ENCODE data around the gene EGR2.

Gene EGR2

DNA sequence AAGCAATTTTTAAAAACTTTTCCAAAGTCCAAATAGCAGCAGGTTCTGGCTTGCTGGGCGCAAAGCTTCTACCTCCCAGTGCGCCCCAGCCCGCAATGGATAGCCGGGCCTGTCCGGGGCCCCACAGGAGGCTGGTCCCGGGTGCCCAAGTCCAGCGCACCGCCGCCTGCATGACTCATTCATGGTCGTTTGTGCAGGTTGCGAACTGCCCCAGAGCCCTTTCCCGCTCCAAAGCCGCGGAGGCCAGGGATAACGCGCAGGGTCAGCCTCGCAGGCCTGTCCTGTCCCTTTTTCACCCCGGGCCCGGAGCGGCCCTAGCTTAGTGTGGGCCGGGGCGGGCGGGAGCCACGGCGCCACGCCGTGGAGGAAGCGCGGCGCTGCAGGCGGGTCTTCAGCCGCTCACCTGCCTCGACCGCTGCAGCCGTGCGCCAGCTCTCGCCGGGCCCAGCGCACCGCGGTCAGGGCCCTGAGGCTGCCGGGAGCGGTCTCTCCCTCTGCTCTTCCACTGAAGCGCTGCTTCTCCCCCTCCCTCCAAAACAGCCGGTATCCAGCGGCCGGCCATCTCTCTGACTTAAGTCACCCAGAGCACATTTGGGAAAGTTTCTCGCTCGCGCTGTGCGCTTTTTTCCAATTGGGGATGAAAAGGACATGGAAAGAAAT lies 1.7 kb upstream of the EGR2 start:
- peak; percentile 85 for DNase-seq

DNA sequence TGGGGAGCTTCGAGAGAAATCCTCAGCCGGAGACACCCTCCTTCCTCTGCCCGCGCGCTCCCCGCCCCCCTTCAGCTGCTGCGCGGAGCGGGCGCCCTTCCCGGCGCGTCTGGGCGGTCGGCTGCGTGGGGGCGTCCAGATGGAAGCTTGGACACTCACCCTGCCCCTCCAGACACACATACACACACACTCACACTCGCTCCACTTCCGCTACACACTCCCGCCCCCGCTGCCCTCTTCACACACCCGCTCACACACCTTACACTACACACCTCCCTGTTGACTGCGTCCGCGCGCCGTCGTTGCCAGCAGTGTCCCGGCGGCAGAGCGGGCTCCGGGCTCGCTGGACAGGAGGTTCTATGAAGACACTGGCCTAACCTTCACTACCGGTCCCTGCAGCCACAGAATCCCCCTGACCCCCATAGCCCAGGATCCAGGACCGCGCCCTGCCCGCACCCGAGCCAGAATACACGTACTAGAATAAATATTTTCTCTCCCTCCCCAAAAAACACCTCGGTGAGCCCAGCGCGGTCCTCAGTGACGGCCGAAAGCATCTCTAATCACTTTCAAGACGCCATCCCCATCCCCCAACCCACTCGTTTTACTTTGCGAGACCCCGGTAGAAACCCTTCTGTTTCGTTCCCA lies 1.1 kb upstream of the EGR2 start:
- DNase-seq = peak; percentile 74

DNA sequence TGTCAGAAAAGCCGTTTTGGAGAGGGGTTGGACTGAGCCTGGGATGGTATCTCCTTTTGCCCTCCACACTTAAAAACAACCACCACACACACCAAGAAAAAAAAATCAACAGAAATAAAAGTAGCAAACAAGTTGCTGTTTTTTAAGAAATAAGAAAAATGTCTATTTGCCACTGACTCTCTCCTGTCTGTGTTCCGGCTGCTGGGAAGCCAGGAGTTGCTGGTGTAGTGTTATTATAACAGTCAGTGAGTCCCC lies 163 bp downstream of the EGR2 start:
- DNase-seq = no peak

DNA sequence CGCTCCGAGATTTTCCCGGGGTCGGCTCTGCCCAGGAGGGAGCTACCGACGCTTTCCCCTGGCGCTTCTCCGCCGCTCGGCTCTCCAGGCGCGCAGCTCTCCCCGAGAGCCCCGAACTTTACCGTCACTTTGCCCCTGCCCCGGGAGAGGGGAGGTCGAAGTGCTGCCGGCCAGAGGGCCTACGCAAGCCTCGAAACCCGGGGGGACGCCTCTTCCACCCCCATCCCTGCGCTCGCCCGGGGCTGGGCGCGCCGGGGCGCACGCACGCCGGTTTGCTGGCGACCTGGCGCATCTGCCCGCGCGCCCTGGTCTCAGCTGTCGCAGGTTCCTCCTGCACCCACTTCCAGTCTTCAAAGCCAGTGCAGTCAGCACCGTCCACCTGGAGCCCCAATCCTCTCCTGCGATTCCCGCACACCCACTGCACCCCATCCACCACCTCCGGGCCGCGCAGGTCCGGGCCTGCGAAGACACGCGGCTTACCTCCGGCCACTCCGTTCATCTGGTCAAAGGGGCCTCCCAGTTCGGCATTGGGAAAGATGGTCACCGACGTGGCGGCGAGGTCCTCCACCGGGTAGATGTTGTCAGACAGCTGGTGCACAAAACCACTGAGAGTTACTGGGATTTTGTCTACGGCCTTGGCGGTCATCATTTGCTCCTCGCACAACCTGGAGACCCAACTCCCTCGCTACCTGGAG lies 638 bp downstream of the EGR2 start:
- DNase-seq = peak; percentile 32

DNA sequence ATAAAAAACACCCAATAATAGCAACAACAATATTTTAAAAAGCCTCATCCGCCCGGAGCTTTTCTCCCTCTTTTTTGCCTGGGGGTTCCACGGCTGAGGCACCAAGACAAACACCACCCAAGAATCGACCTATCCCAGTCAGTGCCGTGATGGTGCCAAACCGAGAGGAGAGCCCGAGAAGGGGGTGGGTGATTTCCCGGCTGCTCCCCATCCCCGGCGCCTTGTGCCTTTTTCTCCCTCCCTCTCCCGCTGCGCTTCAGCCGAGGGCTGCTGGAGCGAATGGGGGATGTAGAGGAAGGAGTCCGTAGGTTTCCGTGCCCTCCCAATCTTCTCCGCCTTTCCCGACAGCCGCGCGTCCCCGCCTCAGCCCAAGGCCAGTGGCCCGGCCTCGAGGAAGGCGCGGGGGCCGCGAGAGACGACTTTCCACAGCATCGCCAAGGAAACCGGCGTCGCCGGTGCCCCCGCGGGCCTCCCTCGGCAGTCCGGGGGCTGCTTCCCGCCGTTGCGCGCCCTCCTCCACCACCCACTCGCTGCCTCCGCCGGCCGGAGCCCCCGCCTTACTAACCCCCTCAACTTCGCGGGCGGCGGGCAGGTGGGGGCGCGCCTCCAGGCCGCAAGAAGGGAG lies 1.3 kb downstream of the EGR2 start:
- peak; percentile 38 for DNase-seq

DNA sequence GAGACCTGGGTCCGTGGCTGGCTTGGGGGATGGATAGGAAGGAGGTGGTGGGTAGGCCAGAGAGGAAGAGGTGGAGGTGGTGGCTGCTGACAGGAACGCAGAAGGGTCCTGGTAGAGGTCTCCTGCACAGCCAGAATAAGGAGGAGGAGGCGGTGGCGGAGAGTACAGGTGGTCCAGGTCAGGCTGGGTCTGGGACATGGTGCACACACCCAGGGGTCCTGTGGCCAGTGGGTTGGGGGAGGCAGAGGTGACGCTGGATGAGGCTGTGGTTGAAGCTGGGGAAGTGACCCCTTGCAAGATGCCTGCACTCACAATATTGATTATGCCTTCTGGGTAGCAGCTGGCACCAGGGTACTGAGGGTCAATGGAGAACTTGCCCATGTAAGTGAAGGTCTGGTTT lies 2.2 kb downstream of the EGR2 start:
- DNase-seq = no peak

DNA sequence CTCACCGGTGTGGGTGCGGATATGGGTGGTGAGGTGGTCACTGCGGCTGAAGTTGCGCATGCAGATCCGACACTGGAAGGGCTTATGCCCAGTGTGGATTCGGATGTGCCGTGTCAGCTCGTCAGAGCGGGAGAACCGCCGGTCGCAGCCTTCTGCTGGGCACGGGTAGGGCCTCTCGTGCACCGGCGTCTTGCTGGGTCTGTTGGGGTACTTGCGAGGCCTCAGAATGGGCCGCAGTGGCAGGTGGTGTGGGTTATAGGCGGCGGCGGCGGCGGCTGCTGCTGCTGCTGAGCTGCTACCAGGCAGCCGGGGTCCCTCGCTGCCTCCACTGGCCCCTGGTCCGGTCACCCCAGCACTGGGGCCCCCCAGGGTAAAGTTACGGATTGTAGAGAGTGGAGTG lies 2.7 kb downstream of the EGR2 start:
- no peak for DNase-seq

DNA sequence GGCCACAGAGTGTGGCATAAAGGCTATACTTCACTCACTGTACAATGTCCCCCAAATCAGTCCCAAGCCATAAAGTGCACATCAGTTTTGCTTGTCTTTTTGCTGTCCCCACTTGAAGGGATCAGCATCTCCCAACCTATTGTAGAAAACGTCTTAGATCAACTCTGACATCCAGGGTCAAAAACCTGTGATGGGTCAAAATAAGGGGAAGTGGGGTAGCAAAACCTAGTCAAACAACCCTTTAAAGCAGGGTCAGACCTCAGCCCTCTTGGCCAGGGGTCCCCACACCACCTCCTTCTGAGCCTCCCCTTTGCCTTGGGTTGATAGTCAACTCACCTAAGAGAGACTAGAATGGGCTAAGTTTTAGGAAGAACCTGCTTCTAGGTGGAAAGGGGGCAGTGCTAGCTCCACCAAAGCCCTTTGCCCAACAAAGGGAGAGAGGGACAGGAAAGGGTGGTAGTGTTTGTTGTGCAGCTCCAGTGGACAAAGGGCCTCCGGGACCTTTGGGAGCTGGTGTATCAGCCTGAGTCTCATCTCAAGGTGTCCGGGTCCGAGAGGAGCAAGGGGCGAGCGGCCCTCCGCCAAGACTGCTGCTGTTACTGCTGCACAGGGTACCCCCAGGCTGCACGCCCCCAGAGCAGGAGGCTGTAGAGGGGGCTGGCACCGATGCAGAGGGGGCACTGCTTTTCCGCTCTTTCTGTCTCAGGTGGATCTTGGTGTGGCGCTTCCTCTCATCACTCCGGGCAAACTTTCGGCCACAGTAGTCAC lies 3.3 kb downstream of the EGR2 start:
- no peak for DNase-seq

DNA sequence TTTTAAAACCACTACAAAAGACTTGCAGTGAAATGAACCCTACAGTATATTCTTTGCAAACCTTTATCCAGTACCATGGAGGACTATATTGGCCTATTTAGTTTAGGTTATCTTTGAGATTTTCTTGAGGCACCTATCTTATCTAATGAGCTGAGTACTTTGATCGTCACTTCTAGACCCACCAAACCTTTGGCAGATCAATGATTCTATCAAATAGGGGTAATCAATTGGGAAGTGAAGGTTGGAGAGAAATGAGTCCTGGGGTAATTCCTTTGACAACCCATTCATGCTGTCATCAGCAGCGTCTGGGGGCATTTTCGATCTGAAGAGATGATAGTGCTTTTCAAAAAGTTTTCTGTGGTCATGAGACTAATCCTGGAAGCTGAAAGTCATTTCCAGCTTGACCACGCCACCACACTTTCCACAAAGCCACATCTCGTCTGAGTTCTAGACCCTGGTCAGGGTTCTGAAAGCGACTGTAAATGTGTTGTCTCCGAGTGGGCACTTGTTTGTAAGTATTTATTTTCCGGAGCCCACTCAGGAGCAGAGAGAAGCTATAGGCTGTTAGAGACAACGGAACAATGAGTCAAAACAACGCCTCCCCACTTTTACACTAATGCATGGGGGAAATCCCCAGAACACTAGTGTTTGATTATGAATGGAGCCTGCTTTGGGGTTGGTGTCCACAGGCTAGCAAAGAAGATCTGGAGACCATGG lies 4.8 kb downstream of the EGR2 start:
- no peak for DNase-seq

DNA sequence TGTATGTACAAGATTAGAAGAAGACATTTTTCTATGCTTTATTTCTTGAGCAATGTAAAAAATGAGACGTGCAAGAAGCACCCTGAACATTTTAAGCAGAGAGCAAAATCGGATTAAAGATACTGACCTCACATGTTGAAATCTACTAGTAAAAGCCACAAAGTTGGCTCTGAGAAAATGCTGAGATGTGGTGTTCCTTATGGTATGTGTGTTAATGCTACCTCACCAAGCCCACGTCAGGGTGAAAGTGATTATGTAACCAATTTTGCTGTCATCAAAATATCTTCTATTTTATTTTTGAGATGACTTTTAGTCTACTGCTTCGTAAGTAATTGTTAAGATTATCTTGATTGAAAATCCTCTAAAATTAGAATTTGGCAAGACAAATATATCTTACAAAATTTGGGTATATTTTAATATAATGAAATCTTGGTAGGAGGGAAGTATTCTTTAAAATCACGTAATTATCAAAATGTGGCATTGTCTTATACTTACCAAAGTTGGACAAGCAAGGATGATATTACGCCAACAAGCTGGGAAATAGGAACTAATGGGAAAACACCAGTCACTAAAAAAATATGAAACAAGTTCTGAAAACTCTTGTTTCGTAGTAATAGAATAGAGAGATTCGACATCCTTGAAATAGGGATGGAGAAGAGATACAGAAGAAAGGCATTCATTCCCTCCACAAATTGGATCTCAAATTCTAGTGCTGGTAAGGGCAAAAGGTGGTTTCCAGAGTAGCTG lies 5.8 kb downstream of the EGR2 start:
- DNase-seq = no peak

DNA sequence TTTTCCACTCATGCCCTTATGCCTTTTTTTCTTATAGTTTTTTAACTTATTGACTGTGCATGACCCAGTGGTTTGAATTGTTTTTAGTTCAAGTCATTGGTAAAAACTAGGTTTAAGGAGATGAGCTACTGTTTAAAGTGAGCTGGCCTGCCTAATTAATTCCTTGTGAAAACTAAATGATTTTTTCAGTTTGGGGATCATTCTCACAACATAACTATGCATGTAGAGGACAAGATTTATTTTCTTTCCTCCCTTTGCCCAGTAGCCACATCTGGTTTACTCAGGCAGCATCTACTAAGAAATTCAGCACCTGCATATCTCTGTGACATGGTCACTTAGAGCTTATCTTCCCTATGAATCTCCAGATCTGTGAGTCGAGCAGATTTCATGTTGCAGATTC lies 9.9 kb downstream of the EGR2 start:
- no peak for DNase-seq

DNA sequence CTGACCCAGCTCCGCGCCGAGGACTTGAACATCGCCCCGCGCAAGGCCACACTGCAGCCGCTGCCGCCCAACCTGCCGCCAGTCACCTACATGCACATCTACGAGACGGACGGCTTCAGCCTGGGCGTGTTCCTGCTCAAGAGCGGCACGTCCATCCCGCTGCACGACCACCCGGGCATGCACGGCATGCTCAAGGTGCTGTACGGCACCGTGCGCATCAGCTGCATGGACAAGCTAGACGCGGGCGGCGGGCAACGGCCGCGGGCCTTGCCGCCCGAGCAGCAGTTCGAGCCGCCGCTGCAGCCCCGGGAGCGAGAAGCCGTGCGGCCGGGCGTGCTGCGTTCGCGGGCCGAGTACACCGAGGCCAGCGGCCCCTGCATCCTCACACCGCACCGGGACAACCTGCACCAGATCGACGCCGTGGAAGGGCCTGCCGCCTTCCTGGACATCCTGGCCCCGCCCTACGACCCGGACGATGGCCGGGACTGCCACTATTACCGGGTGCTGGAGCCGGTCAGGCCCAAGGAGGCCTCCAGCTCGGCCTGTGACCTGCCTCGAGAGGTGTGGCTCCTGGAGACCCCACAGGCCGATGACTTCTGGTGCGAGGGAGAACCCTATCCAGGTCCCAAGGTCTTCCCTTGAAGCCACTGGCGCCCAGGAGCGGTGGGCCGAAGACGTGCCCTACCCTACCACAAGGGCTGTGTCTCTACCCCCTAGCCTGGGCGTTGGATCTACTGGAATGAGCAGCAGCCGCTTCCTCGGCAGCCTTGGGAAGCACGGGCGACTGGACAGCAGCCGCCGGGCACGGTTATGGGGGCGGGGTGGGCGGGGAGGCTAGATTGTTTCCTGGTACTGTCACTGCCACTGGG lies 10.7 kb downstream of the EGR2 start:
- DNase-seq = peak; percentile 52

DNA sequence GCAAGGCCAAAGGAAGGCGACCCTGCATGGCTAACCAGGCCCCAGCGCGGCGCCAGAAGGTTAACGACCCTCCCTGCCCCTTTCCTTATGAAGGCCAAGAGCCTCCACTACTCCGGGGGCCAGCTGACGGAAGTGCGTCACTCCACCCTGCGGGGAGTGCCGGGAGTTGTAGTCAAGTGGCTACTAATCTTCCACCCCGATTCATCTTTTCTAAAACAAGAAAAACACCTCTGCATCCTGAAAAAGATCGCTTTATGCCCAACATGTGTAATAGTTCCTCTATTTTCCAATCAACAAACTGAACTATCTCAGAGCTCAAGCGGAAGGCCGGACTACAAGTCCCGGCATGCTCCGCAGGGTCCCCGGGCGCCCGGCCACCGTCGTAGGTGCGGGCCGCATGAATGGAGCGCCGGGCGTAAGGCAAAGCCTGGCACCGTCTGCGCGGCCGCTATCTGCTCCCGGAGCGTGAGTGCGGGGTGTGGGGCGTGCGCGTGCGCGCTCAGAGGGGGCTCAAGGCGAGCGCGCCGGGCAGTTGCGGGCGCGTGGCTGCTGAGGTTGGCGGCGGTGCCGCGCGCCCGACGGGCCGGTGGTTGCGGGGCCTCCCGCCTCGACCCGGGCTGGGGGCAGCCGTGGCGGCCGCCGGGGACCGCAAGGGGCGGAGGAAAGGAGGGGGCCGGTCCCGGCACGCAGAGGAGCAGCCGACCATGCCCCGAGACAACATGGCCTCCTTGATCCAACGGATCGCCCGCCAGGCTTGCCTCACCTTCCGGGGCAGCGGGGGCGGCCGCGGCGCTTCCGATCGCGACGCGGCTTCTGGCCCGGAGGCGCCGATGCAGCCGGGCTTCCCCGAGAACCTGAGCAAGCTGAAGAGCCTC lies 11.6 kb downstream of the EGR2 start, which contains the start of gene ADO:
TSS of gene ADO (plus strand) at position 365 of the 875 bp plus-strand sequence. CDS start at position 705, 340 bp downstream.
- DNase-seq = peak; percentile 92

DNA sequence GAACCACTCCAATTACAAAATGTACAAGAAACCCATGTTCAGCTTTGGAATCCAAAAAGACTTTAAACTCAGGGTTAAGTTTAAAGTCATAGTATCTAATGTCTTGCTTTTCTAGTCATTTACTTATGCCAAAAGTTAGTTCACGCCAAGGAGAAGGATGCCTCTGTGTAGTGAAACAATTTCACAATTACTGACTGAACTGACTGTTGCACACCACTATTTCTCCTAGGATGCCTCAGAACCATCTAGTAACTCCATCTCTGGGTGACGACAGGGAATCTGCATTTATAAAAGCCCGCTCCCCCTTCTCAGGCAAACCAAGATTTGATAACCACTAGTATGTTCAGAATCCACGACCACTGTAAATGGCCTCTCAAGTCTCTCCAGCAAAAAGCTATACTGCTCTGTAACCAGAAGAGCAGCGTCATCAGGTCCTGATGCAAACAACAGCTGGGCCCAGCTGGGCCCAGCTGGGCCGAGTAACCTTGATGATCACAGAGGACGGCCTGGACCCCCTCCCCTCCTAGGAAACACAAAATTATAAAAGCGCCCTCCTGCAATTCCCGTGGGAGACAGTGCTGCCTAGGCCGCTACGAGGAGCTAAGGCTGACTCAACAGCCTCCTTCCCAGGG lies 12.3 kb downstream of the EGR2 start:
- DNase-seq = no peak

DNA sequence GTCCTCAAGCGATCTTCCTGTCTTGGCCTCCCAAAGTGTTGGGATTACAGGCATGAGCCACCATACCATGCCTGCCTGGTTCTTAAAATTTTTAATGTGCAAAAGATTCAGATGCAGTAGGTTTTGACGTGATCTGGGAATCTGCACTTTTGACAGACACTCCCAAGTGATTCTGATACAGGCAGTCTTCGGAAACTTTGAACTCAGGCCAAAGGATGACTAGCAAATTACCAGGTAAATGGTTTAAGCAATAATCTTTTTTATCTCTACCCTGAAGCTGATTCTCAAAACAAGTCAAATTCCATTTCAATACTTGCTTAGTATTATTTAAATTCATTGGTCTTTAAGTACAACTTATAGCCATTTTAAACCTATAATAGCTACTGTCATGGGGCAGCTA lies 14.3 kb downstream of the EGR2 start:
- no peak for DNase-seq

DNA sequence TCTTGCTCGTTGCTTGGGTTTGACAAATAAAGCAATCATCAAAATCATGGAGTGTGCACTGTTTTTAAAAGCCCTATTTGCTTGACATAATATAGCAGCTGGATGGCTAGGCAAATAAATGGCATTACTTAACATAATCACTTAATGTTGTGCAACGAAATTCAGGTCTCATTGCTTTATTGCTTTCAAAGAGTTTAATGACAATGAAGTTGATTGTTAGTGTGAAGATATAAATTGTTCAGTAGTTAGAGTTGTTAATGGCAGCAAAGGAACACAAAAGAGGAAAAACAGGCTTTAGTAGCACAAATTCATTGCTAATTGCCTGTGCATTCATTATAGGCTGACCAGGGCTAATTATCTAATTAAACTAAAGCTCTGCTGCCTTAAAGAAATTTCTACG lies 19.3 kb downstream of the EGR2 start:
- no peak for DNase-seq

DNA sequence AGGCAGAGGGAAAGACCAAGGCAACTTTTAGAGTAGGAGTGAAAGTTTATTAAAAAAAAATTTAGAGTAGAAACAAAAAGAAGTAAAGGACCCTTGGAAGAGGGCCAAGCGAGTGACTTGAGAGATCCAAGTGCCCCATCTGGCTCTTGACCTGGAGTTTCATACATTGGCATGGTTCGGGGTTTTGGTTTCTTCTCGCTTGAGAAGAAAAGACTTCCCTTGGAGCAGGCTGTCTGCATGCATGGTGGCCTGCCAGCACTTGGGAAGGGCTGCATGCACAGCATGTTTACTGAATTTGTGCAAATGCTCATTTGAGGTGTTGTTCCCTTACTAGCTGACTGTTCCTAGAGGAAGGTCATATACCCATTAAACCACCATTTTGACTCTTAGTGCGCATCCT lies 20.4 kb downstream of the EGR2 start:
- no peak for DNase-seq

DNA sequence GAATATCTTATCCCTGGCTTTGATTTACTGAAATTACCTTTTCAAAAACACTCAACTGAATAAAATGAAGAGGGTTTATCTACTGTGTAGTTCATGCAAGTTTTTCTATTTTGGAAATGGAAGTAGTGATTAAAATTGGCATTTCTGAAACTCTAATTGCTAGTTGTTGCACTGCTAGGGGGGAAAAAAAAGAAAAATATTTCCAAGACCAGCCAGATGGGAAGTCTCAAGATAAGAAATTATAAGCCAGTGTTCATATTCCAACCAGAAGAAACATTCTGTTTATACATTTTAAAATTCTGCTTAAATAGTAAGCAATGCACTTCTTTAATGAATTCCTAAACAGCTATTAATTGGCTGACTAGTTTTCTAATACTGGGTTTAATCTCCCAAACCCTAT lies 21.1 kb downstream of the EGR2 start:
- DNase-seq = no peak

DNA sequence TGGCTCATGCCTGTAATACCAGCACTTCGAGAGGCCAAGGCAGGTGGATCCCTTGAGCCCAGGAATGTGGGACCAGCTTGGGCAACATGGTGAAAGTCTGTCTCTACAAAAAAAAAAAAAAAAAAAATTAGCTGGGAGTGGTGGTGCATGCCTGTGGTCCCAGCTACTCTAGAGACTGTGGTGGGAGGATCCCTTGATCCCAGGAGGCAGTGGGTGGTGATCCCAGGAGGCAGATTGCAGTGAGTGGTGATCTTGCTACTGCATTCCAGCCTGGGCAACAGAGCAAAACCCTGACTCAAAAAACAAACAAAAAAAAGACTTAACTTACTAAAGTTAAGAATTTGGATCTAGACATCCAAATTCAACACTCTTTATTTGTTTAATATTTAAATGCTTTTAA lies 21.9 kb downstream of the EGR2 start:
- no peak for DNase-seq
